ENCODE results near the gene PGAP6.
"Not testable (repeated sequence)": the region's sequence is repeated elsewhere in the genome, so short reads cannot be mapped to it uniquely, and the experiment has no call there.

PGAP6 gene

GRCh38 chr16:379183-379960, 2.4 kb downstream of the PGAP6 start:
- peak; percentile 80 to 94 for DNase-seq

GRCh38 chr16:378821-379182, 3.0 kb downstream of the PGAP6 start:
- DNase-seq: no peak

- not testable (repeated sequence) for DNase-seq
Observed at GRCh38 chr16:378113-378820, 3.5 kb downstream of the PGAP6 start.

GRCh38 chr16:377419-377951, 4.3 kb downstream of the PGAP6 start:
- DNase-seq: no peak

GRCh38 chr16:376817-377418, 4.9 kb downstream of the PGAP6 start:
- no peak for DNase-seq

GRCh38 chr16:375927-376816, 5.6 kb downstream of the PGAP6 start:
- DNase-seq: no peak

GRCh38 chr16:375212-375611, 6.6 kb downstream of the PGAP6 start:
- DNase-seq: no peak

GRCh38 chr16:374616-374926, 7.2 kb downstream of the PGAP6 start:
- DNase-seq: no peak

GRCh38 chr16:373848-374615, 7.7 kb downstream of the PGAP6 start:
- no peak for DNase-seq

GRCh38 chr16:373020-373598, 8.7 kb downstream of the PGAP6 start:
- no peak for DNase-seq

GRCh38 chr16:372302-372983, 9.3 kb downstream of the PGAP6 start:
- no peak for DNase-seq

GRCh38 chr16:371515-372301, 10.1 kb downstream of the PGAP6 start:
- DNase-seq: no peak

GRCh38 chr16:370979-371514, 10.7 kb downstream of the PGAP6 start:
- DNase-seq: no peak

GRCh38 chr16:370443-370842, 11.3 kb downstream of the PGAP6 start, which contains the start of gene MRPL28:
Gene MRPL28 (minus strand): TSS chr16:370538. CDS start chr16:370218, 320 bp downstream.
- DNase-seq: peak; percentile 94 to 95

GRCh38 chr16:369866-370436, 11.8 kb downstream of the PGAP6 start:
- DNase-seq: peak in 1 of 2 experiments; percentile 16

- DNase-seq: no peak
Observed at GRCh38 chr16:369275-369865, 12.4 kb downstream of the PGAP6 start.

GRCh38 chr16:368388-369158, 13.2 kb downstream of the PGAP6 start:
- DNase-seq: no peak

- no peak for DNase-seq
Observed at GRCh38 chr16:367333-367903, 14.4 kb downstream of the PGAP6 start.
